Esophagus muscularis mucosa (tissue), 3 donors: Measurements from ENCODE around the gene MKI67.

Experiments used
- EP300 ChIP-seq: sonication (generic); formaldehyde crosslinking; IDR thresholded peaks from one replicate; pipeline ENCODE4 v1.6.1; 2017; ENCODE audit warnings: antibody characterized with exemption
- TF ChIP-seq, protein P1 (sequence below), 3 experiments: fragments of 200-600 bp in 2 of 3; fragments of 450-650 bp in 1 of 3; sonication (generic) in 2 of 3; IDR thresholded peaks; one replicate each; pipeline ENCODE4 v1.5.1; 2017 to 2019; ENCODE audit warnings: antibody characterized with exemption in 3 of 3, mild to moderate bottlenecking in 2 of 3, moderate library complexity in 1 of 3

DNA sequence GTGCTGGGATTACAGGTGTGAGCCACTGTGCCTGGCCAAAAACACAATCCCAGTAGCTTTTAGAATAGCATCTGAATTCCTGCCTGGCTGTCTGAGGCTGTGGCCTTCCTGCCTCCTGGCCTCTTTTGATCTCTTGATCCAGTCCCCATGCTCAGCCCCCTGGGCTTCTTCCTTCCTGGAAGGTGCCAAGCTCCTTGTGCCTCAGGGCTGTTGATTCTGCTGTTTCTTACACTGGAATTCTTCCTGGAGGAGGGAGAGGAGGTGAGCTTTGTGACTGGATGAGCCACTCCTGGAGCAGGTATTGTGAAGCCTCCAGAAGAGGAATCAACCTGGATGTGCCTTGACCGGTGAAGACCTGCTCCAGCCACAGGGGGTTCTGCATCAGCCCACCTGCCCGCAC is 17.3 kb upstream of the MKI67 start:
- TF ChIP-seq, protein P1, sequence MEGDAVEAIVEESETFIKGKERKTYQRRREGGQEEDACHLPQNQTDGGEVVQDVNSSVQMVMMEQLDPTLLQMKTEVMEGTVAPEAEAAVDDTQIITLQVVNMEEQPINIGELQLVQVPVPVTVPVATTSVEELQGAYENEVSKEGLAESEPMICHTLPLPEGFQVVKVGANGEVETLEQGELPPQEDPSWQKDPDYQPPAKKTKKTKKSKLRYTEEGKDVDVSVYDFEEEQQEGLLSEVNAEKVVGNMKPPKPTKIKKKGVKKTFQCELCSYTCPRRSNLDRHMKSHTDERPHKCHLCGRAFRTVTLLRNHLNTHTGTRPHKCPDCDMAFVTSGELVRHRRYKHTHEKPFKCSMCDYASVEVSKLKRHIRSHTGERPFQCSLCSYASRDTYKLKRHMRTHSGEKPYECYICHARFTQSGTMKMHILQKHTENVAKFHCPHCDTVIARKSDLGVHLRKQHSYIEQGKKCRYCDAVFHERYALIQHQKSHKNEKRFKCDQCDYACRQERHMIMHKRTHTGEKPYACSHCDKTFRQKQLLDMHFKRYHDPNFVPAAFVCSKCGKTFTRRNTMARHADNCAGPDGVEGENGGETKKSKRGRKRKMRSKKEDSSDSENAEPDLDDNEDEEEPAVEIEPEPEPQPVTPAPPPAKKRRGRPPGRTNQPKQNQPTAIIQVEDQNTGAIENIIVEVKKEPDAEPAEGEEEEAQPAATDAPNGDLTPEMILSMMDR (IDR thresholded peaks at IDR 0.05) = no peak
- TF ChIP-seq EP300 = no peak
